SJSA1 (cell line): Measurements from ENCODE around the gene SPACA7. TPM values are rescaled to one million over a fixed set of nuclear protein-coding genes. Genes with fewer than 3 reads are reported as not detected.

Experiments used
- DNase-seq, 2 experiments: peaks; one replicate each; pipeline ENCODE4 v3.0.0-alpha.2; 2015 to 2020; ENCODE audit warnings: low spot score in 2 of 2, low read depth in 1 of 2
- H3K27ac ChIP-seq: fragments of 250-450 bp; sonication (Bioruptor Pico); 2 replicates; pipeline ENCODE4 v1.5.1; 2020; ENCODE audit warnings: mild to moderate bottlenecking, moderate library complexity
- H3K27me3 ChIP-seq: fragments of 250-450 bp; sonication (Bioruptor Pico); replicated peaks from 2 replicates; pipeline ENCODE4 v1.5.1; 2020; ENCODE audit warnings: mild to moderate bottlenecking, moderate library complexity
- H3K36me3 ChIP-seq: fragments of 250-450 bp; sonication (Bioruptor Pico); 2 replicates; pipeline ENCODE4 v1.5.1; 2020; ENCODE audit warnings: mild to moderate bottlenecking
- H3K4me1 ChIP-seq: fragments of 250-450 bp; sonication (Bioruptor Pico); replicated peaks from 2 replicates; pipeline ENCODE4 v1.6.1; 2021; ENCODE audit warnings: mild to moderate bottlenecking
- H3K4me3 ChIP-seq: fragments of 250-450 bp; sonication (Bioruptor Pico); 2 replicates; pipeline ENCODE4 v1.5.1; 2020; ENCODE audit warnings: mild to moderate bottlenecking
- H3K9me3 ChIP-seq: fragments of 250-450 bp; sonication (Bioruptor Pico); replicated peaks from 2 replicates; pipeline ENCODE4 v1.5.1; 2020; ENCODE audit warnings: mild to moderate bottlenecking
- total RNA-seq: library from RNA; depleted of rRNA; stranded (reverse); fragments of >200 nt; shearing (Covaris generic); gene quantifications from 2 replicates; pipeline ENCODE4 v1.2.3, GENCODE V29; 2014

Gene SPACA7
- total RNA-seq, 1 experiment from 2014 or later: not detected

GRCh38 chr13:112342841-112343361 lies 33.3 kb upstream of the SPACA7 start:
- no peaks in the 10 kb centered on the region for H3K4me1 ChIP-seq
- H3K4me3 ChIP-seq: no peak overlapping the region
- peaks cover 88% of the 10 kb centered on the region for H3K27me3 ChIP-seq
- peak in 1 of 2 experiments; percentile 54 for DNase-seq
- H3K36me3 ChIP-seq: no peaks in the 10 kb centered on the region
- no peaks in the 10 kb centered on the region for H3K9me3 ChIP-seq
- H3K27ac ChIP-seq: no peak overlapping the region

- H3K36me3 ChIP-seq: no peaks in the 10 kb centered on the region
- no peak overlapping the region for H3K27ac ChIP-seq
- no peaks in the 10 kb centered on the region for H3K4me1 ChIP-seq
- H3K9me3 ChIP-seq: no peaks in the 10 kb centered on the region
- H3K4me3 ChIP-seq: no peak overlapping the region
- DNase-seq: no peak
- peaks cover 95% of the 10 kb centered on the region for H3K27me3 ChIP-seq
Observed at GRCh38 chr13:112343591-112343990, 32.6 kb upstream of the SPACA7 start.

- Histone ChIP-seq H3K9me3 (no peaks in the 10 kb centered on the region), H3K27ac (no peak overlapping the region)
Observed at GRCh38 chr13:112345826-112346172, 30.4 kb upstream of the SPACA7 start.

GRCh38 chr13:112346173-112346898 lies 29.8 kb upstream of the SPACA7 start:
- Histone ChIP-seq H3K9me3 (no peaks in the 10 kb centered on the region; the same call in 1 of the 2 replicates), H3K27ac (no peak overlapping the region), H3K27me3 (peaks cover 97% of the 10 kb centered on the region), H3K36me3 (no peaks in the 10 kb centered on the region), H3K4me1 (no peaks in the 10 kb centered on the region), H3K4me3 (no peak overlapping the region)
- DNase-seq: peak in 1 of 2 experiments; percentile 56

More at GRCh38 chr13:112345826-112346172, 30.4 kb upstream of the SPACA7 start:
- Histone ChIP-seq H3K4me1 (no peaks in the 10 kb centered on the region), H3K27me3 (peaks cover 96% of the 10 kb centered on the region), H3K36me3 (no peaks in the 10 kb centered on the region), H3K4me3 (no peak overlapping the region)
- DNase-seq: no peak

- Histone ChIP-seq H3K9me3 (no peaks in the 10 kb centered on the region; the same call in 1 of the 2 replicates), H3K4me1 (no peaks in the 10 kb centered on the region), H3K27ac (no peak overlapping the region)
Observed at GRCh38 chr13:112346899-112347229, 29.3 kb upstream of the SPACA7 start.

GRCh38 chr13:112347986-112348385 lies 28.2 kb upstream of the SPACA7 start:
- no peaks in the 10 kb centered on the region for H3K4me1 ChIP-seq
- no peaks in the 10 kb centered on the region; the same call in 1 of the 2 replicates for H3K9me3 ChIP-seq
- peak in 1 of 2 experiments; percentile 46 for DNase-seq
- H3K27ac ChIP-seq: no peak overlapping the region
- H3K36me3 ChIP-seq: no peaks in the 10 kb centered on the region
- peaks cover 92% of the 10 kb centered on the region for H3K27me3 ChIP-seq
- no peak overlapping the region for H3K4me3 ChIP-seq

More at GRCh38 chr13:112346899-112347229, 29.3 kb upstream of the SPACA7 start:
- peaks cover 98% of the 10 kb centered on the region for H3K27me3 ChIP-seq
- no peak for DNase-seq
- H3K4me3 ChIP-seq: no peak overlapping the region
- no peaks in the 10 kb centered on the region for H3K36me3 ChIP-seq

GRCh38 chr13:112348642-112349345 lies 27.4 kb upstream of the SPACA7 start:
- Histone ChIP-seq H3K27me3 (peaks cover 88% of the 10 kb centered on the region), H3K9me3 (no peaks in the 10 kb centered on the region; the same call in 1 of the 2 replicates), H3K4me3 (no peak overlapping the region), H3K4me1 (no peaks in the 10 kb centered on the region), H3K27ac (no peak overlapping the region), H3K36me3 (no peaks in the 10 kb centered on the region)
- DNase-seq: peak in 1 of 2 experiments; percentile 49

- peak in 1 of 2 experiments; percentile 42 for DNase-seq
- Histone ChIP-seq H3K27me3 (peaks cover 79% of the 10 kb centered on the region), H3K9me3 (no peaks in the 10 kb centered on the region; the same call in 1 of the 2 replicates), H3K36me3 (no peaks in the 10 kb centered on the region), H3K27ac (no peak overlapping the region), H3K4me3 (no peak overlapping the region), H3K4me1 (no peaks in the 10 kb centered on the region)
Observed at GRCh38 chr13:112349681-112350080, 26.5 kb upstream of the SPACA7 start.

- H3K4me3 ChIP-seq: no peak overlapping the region
- no peaks in the 10 kb centered on the region for H3K36me3 ChIP-seq
- peak in 1 of 2 experiments; percentile 53 for DNase-seq
- no peaks in the 10 kb centered on the region; the same call in 1 of the 2 replicates for H3K9me3 ChIP-seq
- no peaks in the 10 kb centered on the region for H3K4me1 ChIP-seq
- no peak overlapping the region for H3K27ac ChIP-seq
- peaks cover 74% of the 10 kb centered on the region for H3K27me3 ChIP-seq
Observed at GRCh38 chr13:112350300-112350699, 25.9 kb upstream of the SPACA7 start.

GRCh38 chr13:112351825-112352224 lies 24.3 kb upstream of the SPACA7 start:
- peaks cover 59% of the 10 kb centered on the region for H3K27me3 ChIP-seq
- H3K4me1 ChIP-seq: no peaks in the 10 kb centered on the region
- H3K4me3 ChIP-seq: no peak overlapping the region
- H3K9me3 ChIP-seq: no peaks in the 10 kb centered on the region; the same call in 1 of the 2 replicates
- peak in 1 of 2 experiments; percentile 51 for DNase-seq
- H3K27ac ChIP-seq: no peak overlapping the region
- H3K36me3 ChIP-seq: no peaks in the 10 kb centered on the region

- Histone ChIP-seq H3K36me3 (no peaks in the 10 kb centered on the region), H3K27me3 (peaks cover 39% of the 10 kb centered on the region), H3K4me1 (no peaks in the 10 kb centered on the region), H3K9me3 (no peaks in the 10 kb centered on the region; the same call in none of the 2 replicates), H3K4me3 (no peak overlapping the region), H3K27ac (no peak overlapping the region)
- peak in 1 of 2 experiments; percentile 55 for DNase-seq
Observed at GRCh38 chr13:112353856-112354255, 22.3 kb upstream of the SPACA7 start.

- H3K4me1 ChIP-seq: no peaks in the 10 kb centered on the region
- peaks cover 31% of the 10 kb centered on the region for H3K27me3 ChIP-seq
- H3K36me3 ChIP-seq: no peaks in the 10 kb centered on the region
- no peak overlapping the region for H3K27ac ChIP-seq
- H3K4me3 ChIP-seq: no peak overlapping the region
- H3K9me3 ChIP-seq: no peaks in the 10 kb centered on the region; the same call in none of the 2 replicates
- peak in 1 of 2 experiments; percentile 59 for DNase-seq
Observed at GRCh38 chr13:112354330-112355273, 21.6 kb upstream of the SPACA7 start.

GRCh38 chr13:112355274-112355838 lies 20.8 kb upstream of the SPACA7 start:
- no peaks in the 10 kb centered on the region for H3K4me1 ChIP-seq
- no peaks in the 10 kb centered on the region for H3K36me3 ChIP-seq
- DNase-seq: peak in 1 of 2 experiments; percentile 53
- H3K4me3 ChIP-seq: no peak overlapping the region
- peaks cover 24% of the 10 kb centered on the region for H3K27me3 ChIP-seq
- no peaks in the 10 kb centered on the region; the same call in none of the 2 replicates for H3K9me3 ChIP-seq
- H3K27ac ChIP-seq: no peak overlapping the region
